HG03135 (cell line): ENCODE data around the gene CNGA3.

ENCODE experiments used
- ATAC-seq: cut with Tn5 transposase; IDR thresholded peaks from one replicate; pipeline ENCODE4 v1.9.1; 2021; ENCODE audit warnings: mild to moderate bottlenecking, moderate library complexity; ENCODE audit not compliant: unreplicated experiment

Gene CNGA3

GRCh38 chr2:98438190-98439133 lies 92.2 kb downstream of the CNGA3 start:
- peak; percentile 87 for ATAC-seq

GRCh38 chr2:98441706-98442450 lies 95.6 kb downstream of the CNGA3 start:
- no peak for ATAC-seq

- no peak for ATAC-seq
These were observed 96.2 kb downstream of the CNGA3 start for GRCh38 chr2:98442488-98442887.

DNA sequence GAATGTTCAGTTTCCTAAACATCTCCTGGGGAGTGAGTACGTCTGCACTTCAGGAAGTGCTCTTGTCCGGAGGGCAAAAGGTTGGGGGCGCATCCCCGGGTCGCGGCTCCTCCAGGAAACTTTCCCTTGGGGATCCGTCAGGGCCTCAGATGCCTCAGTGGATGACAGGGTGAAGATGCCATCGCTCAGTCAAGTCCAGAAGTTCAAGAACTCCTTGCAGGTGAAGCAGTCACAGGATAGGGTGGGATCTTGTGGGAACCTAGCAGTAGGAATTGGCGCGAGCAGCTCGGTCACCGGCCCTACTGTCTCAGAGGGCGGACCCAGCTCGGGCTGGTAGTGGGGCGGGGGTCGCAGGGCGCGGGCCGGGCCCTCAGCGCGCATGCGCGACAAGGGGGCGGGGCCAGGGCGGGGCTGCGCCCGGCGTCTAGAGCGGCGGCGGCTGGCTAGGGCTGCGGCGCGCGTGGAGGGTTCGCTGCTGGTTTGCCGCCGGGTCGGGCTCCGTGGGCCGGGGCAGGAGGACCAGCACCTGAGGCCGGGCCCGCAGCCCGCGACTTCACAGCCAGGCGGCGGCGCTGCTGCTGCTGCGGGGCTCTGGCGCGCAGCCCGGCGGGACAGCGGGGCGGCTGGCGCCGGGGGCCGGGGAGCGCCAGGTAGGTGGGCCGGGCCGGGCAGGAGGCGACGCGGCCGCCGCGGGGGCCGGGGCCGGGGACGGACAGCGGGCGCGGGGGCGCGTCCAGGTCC lies 98.3 kb downstream of the CNGA3 start, which contains the start of gene INPP4A:
INPP4A (plus strand) TSS at position 423 of the 741 bp plus-strand sequence. CDS start 75,191 bp downstream, outside the sequence.
- ATAC-seq, result peak; percentile 83

GRCh38 chr2:98445177-98445682 lies 99.0 kb downstream of the CNGA3 start:
- peak; percentile 31 for ATAC-seq

- no peak for ATAC-seq
These were observed 99.7 kb downstream of the CNGA3 start for GRCh38 chr2:98445683-98446581.

DNA sequence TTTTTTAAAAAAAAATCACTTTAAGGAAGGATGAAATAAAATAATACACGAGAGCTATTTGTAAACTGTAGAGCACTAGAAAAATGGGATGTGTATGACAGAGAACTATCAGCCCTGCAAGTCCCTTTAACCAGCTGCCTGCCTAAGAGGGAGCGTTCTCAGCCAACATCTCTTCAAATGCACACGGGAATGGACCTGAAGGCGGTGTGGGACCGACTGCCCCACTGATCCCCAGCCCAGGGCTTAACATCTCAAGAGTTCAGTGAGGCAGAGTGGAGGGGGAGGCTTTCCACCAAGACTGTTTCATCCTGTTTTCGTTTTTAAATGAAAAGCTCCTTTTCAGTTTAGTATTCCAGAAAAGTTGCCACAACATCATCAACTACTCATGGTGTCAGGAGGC lies 100.6 kb downstream of the CNGA3 start:
- ATAC-seq, result no peak
